ENCODE measurements around the gene ACADL.

ACADL gene

DNA sequence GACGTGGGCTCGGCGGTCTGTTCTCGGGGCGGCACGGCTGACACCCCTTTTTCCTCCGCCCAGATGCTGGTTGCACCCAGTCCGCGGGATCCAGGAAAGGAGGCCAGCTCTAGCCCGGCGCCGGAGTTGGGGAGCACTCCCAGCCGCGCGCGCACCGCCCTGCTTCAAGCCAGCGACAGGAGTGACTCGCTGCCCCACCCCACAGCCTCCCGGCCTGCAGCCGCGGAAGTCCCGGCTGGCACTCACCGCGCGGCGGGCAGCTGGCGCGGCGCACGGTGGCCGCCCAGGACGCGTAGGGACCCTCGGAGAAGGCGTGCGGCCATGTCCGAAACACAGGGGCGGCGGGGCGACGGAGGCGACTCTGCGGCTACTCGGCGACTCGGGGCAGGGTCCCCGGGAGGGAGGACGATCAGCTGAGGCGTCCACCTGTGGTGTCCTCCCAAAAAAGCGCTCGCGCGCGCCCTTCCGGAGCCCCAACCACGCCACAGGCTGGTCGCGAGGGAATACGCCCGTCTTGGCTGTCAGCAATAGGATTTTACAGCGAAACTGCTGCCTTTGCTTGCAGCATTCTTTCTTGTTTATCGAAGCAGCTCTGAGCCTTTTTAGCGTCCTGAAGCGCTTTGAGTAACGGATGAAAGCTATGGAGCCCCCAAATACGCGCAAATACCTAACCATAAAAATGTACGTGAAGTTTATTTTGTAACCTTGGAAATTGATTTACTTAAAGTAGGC is at the start of gene ACADL:
TSS of gene ACADL (minus strand) at position 507 of the 732 bp plus-strand sequence. CDS start at position 323, 184 bp downstream.
- peak; percentile 76 for DNase-seq (ENCODE audit: low spot score)

DNA sequence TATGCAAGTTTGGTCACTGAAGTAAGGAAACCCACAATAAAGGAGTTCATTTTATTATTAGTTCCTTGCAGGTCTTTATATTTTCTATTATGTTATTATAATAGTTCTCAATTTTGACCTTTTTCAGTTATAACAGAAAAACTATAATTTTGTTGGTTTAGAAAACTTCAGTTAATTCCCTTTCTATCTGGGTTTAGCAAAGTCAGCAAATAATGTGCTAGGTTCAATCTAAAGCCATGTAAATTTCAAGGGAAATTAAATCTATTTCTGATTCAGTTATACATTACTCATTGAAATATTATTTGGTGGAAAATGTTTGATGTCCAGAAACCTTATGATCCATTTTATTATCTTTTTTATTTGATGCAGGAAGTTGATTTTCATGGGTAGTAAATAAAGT is 46.1 kb upstream of the ACADL start:
- FAIRE-seq, result no peak
- DNase-seq (ENCODE audit: low spot score), result no peak

More for the DNA sequence above, at the start of gene ACADL:
- FAIRE-seq, result no peak

DNA sequence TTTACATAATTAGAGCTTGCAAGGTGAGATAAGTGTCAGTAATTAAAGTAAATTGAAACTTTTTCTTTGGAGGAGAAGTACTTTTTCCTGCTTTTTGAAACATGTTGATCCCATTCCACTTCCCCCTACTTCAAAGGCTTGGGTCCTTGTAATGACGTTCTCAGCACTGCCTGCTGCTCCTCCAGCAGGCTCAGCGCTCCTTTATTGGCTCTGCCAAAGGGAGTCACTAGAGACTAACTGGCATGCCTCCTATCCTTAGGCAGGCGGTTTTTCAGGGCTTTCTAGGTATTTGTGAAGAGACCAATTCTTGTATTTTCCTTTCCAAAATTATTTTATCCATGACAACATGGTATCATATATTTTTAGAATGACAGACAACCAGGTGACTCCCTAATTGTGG is 43.9 kb upstream of the ACADL start:
- no peak for DNase-seq (ENCODE audit: low spot score)

DNA sequence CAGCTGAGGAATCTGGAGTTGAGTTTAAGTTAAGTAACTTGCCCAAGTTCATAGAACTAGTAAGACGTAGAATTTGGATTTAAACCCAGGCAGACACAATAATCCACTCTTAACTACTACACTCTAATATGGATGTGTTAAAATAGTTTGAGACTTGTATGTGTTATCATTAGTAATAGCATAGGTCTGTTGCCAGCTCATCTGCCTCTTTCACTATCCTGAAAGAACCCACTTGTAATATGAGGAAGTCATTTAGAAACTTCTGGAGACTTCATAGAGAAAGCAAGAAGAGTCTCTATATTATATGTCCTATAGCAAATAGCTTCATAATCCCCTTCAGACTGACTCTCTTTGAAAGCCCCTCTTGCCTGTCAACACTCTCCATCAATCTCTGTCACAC is 43.0 kb upstream of the ACADL start:
- DNase-seq (ENCODE audit: low spot score), result no peak

More for the DNA sequence above, 43.9 kb upstream of the ACADL start:
- FAIRE-seq, result no peak

DNA sequence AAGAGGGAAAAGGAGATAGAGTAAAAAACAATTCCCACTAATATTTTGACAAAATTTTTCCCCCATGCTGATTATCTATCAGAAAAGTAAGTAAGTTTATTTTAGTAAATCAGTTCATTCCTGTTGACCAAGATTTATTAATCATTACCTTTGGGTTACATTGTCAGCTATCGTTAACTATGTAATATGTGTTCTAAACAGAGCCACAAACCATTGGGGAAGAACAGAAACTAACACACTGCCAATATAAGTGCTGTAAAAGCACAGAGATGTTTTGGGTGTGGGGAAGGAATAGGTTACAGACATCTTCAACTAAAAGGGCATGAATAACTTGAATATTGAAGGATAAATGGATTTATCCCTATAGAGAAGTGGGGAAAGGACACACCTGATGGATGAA is 42.5 kb upstream of the ACADL start:
- DNase-seq (ENCODE audit: low spot score) (no peak), FAIRE-seq (no peak)

More for the DNA sequence above, 43.0 kb upstream of the ACADL start:
- FAIRE-seq, result no peak

DNA sequence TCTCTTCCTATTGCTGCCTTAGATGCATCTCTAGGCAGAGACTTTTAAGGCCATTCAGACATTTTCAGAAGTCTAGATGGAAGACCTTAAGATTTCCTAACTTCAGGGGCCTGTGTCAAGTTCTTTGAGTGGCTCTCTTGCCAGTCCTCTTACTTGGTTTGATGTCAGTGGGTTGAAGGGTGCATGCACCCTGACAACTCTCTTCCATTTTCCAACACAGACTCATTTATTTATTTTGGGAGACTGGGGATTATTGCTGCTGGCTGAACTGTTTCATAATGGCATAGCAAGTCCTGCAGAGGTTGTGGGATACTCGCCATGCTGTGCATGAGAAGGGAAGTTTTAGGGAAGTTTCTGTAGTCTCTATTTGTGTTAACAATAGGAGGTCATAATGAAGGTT is 39.0 kb upstream of the ACADL start:
- no peak for DNase-seq (ENCODE audit: low spot score)
- no peak for FAIRE-seq

DNA sequence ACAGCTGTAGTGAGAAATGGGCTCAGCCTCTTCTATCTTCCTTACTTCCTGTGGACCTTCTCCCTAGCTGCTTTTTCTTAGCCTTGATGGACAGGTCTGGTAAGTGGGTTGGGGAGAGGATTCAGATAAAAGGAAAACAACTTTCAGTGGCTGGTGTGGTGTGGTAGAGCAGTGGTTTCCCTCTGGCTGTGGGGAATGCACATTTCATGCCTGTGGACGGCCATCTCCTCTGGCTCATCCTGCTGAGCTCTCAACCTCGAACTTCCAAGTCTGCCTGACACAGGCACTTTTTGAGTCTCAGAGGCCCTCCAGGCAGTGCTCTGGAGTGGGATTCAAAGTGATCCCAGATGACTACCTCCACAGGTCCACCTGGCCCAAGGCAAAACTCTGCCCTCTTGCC is 38.6 kb upstream of the ACADL start:
- FAIRE-seq (no peak), DNase-seq (ENCODE audit: low spot score) (no peak)

DNA sequence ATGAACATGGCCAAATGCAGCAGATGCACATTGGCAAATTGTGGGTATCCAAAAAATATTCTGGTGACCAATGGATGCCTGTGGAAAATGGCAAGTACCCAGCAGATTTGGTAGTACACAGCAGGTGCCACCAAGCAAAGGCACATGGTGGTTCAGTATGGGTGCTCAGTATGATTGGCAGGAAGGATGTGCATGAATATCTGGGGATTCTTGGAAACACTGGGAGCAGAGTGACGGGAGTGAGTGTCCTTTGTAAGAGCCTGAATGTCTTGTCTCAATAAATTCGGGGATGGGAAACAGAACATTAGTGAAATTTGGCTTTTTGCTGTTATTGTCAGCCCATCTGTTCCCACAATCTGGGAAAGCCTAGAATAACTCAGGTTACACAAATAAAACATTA is 36.8 kb upstream of the ACADL start:
- DNase-seq (ENCODE audit: low spot score) (no peak), FAIRE-seq (no peak)

DNA sequence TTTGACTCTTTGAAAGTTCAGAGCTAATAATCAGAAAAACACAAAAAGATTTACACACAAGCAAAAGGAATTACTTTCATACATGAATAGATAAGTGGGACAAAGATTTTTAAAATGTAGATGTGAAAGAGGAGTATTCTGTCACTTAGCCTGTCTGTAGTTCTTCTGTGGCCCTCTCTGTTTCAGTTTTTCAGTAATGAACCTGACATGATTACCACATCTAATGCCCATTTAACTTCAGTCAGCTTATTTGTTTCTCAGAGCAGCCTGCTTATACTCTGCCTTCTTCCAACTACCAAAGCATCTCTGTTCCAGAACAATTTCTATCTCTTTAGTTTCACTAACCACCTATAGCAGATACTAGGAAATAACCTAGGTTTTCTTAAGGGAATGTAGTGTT is 34.4 kb upstream of the ACADL start:
- FAIRE-seq (no peak), DNase-seq (ENCODE audit: low spot score) (no peak)

DNA sequence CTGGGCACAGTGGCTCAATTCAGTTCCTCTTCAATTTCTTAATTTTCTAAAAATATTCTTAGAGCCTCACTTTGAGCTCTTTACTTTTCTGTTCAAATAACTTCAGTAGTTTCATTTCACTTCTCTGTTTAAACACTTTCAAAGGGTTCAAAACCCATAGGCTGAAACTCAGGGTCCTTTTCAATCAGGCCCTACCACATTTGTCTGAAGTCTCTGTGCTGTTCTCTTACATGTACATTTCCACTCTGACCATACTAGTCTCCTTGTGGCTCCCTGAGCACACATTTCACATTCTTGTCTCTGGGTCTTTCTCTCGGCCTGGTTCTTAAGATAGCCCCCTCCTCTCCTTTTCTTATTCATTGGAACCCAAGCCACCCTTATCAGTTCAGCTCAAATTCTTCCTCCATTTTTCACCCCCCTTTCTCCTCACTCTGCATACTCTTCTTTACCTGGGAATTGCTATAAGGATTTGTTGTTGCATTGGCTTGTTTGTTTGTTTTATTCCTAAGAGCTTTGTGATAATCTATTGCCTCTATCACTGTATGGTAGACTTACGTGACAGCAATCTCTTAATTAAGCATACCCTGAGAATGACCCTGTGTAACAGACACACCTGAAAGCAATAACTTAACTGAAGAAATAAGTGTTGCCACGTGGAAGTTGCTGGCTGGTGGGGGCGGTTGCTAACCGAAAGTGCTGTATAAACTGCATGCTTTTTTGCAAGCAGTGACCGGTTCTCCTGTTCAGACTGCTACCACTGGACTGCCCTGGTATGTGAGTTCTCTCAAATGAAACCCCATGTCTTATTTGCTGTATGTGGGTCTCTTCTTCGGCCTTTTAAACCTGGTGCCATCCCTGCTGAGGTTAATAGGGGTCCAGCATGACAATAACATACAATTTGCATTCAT is 27.7 kb upstream of the ACADL start:
- DNase-seq (ENCODE audit: low spot score), result no peak

DNA sequence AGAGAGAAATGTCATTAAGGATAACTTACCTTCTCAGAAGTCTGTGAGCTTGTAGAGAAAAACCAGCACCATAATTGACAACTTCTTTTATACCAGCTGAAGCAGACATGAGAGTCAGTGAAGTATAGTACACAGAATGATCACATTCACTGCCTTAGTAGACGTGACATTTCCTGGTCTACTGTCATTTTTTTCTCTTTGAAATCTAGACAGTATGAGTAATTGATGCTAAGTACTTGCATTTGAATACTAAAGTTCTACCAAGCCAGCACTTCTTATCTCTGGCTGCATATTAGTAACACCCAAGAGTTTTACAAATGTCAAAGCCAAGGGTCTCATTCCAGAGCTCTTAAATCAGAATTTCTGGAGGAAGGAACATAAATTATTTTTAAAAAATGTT is 25.4 kb upstream of the ACADL start:
- no peak for FAIRE-seq
- DNase-seq (ENCODE audit: low spot score), result no peak

More for the DNA sequence above, 27.7 kb upstream of the ACADL start:
- no peak for FAIRE-seq

DNA sequence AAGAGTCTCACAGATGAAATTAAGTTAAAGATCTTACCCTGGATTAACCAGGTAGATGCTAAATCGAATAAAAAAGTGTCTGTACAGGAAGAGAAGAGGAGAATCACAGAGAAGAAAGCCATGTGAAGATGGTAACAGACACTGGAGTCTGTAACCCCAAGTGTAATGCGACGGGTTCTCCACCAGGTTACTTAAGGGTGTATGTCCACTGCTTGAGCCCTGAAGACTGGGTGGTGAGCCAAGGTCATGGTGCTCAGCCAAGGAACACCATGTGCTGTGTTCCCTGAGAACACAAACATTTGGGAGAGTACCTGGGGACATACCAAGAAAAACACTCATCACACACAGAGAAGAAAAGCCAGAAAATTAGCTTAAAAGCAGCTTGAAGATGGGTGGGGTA is 8.2 kb upstream of the ACADL start:
- DNase-seq (ENCODE audit: low spot score) (no peak), FAIRE-seq (no peak)

DNA sequence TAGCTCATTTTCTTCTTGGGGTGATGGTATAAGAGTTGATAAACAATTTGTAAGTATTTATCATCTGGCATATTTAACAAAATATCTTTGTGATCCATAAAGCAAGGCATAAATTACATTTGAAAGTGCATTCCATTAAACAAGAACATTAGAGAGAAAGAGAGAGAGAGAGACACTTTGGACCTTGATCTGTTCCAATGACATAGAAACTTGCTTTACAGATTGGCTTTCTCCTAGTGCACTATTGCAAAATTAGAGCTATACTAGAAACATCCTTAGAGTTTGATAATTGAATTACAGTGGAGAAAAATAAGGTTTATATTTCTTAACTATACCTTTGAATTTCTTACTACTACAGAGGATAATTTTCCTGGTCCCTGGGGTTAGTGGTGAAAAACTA is 5.7 kb upstream of the ACADL start:
- FAIRE-seq (no peak), DNase-seq (ENCODE audit: low spot score) (no peak)

DNA sequence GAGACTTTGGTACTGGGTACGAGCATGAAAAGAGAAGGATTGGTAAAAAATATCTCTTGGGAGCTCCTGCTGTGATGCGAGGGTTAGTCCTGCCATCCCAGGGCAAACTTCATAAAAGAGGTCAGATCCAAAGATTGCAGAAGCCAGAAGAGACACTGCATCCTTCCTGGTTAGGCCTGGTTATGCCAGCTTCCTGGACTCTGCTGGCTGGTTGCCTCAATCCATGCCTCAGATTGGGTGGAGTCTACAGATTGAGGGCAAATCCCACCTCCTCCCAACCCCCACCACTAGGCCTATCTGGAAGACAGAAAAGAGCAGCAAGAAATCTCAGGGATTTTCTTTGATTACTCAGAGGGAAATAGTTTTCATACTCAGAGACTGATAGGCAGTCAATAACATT is 5.3 kb upstream of the ACADL start:
- no peak for DNase-seq (ENCODE audit: low spot score)
- FAIRE-seq, result no peak

DNA sequence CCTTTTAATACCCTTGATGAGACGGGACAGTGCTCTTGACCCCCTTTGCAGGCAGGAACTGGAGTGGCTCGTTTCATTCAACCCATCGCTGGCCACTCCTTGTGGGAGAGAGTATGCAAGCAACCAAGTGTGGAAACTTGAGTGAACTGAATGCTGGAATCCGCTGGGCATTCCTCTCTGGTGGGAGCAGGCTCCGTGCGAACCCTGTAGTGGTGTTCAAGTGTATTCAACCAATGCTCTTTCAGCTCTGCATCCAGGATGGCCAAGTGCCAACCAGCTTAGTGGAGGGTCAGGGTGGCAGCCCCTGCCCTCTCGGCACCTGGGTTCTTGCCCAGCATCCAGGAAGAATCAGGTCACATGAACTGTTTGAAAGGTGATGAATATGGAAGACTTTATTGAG is 3.3 kb upstream of the ACADL start:
- FAIRE-seq (no peak), DNase-seq (ENCODE audit: low spot score) (no peak)

DNA sequence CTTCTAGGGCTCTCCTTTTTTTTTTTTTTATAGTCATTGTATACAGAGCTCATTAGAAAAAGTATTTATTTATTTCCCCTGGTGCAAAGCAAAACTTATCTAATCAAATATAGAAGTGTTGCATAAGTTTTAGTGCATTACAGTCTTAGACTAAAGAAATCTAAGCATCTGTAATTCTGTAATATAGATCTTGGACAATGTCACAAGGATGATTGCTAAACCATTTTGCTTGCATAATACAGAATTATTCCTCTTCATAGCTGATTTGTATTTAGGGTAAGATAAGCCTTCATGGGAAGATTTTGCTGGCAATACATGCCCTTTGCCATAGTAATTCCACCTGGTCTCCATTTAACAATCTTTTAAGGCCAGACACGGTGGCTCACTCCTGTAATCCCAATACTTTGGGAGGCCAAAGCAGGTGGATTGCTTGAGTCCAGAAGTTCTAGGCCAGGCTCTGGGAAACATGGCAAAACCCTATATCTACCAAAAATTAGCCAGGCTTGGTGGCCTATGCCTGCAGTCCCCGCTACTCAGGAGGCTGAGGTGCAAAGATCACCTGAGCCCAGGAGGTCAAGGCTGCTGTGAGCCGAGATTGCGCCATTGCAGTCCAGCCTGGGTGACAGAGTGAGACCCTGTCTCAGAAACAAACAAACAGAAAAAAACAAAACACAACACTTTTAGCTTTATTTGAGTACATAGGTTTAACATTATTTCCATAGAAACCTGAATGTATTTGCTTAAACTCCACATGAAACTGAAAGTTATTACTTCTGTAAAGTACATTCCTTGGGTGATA is 2.2 kb upstream of the ACADL start:
- FAIRE-seq (no peak), DNase-seq (ENCODE audit: low spot score) (no peak)

DNA sequence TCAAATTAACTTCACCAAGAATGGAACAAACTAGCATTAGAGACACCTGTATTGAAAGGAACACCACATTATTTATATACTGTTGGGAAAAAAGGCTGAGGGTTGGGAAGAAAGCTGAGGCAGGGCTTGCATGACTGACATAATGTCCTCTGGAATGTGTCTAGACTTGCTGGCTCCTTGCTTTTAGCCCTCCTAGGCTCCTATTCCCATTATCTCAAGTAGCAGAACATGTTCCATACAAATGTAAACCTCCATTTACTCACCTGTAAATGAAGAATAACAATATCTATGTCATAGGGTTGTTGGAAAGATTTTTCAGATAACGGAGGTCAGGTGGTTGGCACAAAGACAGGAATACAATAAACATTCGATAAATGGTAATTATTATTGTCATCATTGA is 976 bp upstream of the ACADL start:
- FAIRE-seq, result no peak
- no peak for DNase-seq (ENCODE audit: low spot score)

DNA sequence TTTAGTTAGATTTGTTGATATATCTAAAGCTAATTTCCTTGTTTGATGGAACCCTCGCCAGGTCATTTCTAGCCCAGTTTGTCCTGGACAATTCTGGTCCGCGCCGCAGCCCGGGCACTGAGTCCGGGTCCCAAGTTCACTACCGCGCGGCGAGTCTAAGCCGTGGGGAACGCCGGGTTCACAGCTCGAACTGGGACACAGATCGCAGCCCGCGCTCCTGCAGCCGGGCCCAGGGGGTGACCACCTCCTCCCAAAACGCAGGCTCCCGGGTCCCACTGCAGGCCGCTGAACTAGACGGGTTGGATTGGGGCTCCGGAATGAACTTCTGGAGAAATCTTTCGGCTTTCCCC is 681 bp downstream of the ACADL start:
- DNase-seq (ENCODE audit: low spot score) (no peak), FAIRE-seq (no peak)

DNA sequence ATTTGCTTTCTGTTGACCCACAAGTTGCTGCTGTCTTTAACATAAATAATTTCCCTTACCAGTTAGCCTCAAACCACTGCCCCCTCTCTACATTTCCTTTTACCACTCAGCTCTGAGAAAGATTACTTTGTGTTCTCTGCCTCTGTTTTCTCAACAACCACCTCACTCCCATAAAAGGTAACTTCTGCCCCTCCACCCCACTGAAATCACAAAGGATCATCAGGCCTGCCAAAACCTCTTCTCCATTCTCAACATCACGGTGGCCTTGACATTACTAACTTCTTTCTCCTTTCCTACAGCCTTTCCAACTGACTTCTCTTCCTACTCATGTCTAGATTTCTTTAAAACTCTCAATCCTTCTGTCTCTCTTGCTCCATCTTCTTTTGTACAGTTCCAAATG is 10.1 kb downstream of the ACADL start:
- no peak for FAIRE-seq

DNA sequence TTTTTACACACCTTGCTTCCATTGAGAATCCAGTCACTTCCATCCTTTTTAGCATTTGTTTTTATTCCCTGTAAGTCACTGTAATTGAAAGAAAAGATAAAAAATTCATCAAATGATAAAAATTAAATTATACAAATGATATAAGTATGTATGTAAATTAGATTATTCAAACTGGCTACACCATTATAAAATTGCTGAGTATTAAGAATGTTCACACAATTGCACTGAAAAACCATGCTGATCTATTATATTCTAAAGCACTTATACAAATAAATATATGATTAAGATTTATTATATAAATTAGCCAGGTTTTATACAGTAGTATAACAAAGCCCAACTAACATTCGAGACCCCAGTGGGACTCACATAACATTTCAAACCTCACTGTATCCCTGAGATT is 15.1 kb downstream of the ACADL start:
- DNase-seq (ENCODE audit: low spot score), result no peak
- no peak for FAIRE-seq

More for the DNA sequence above, 10.1 kb downstream of the ACADL start:
- no peak for DNase-seq (ENCODE audit: low spot score)

DNA sequence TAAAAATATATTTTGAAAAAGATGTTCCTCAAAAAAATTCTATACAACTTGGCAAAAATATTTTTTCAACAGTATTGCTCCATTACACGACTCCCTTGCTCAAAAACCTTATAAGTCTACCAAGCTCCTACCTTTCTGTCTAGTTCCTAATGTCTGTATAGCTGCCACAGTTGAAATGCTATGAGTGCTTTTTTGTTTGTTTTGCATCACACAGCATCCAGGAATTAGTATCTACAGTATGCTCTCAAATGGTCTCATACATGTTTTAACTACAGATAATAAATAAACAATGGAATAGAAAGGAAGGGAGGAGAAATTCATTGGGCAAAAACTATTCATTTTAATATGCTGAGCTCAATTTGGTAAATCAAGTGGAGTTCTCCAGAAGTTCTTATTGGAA is 17.3 kb downstream of the ACADL start:
- DNase-seq (ENCODE audit: low spot score) (no peak), FAIRE-seq (no peak)

DNA sequence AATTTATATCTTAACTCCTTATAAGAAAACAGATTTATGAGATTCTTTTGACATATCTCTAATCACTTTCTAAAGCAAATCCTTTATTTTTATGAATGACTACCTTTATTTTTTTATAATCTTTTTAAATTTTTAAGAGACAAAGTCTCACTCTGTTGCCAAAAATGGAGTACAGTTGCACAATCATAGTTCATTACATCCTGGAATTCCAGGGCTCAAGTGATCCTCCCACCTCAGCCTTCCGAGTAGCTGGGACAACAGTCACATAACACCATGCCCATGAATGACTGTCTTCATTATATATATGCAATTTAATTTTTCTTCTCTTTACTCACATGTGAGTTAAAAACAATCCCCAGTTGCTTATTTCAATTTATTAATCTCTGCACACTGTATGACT is 21.7 kb downstream of the ACADL start:
- FAIRE-seq, result no peak
- DNase-seq (ENCODE audit: low spot score), result no peak

Measured in urothelium cell line (cell line).